Chondrocyte (in vitro differentiated cells): ENCODE data around the gene ALOX15B. TPM values are rescaled to one million over a fixed set of nuclear protein-coding genes. Genes with fewer than 3 reads are reported as not detected.
A peak's percentile ranks its signal among the peaks of the same experiment; 100 is the strongest.

ENCODE experiments used
- DNase-seq: peaks from one replicate; pipeline ENCODE4 v3.0.0; 2021; ENCODE audit warnings: mixed read lengths, low spot score
- H3K27ac Mint-ChIP-seq: one replicate; pipeline ENCODE4 v1.8.0; 2021; ENCODE audit warnings: mild to moderate bottlenecking, moderate library complexity, mixed read lengths; ENCODE audit not compliant: unreplicated experiment
- H3K27me3 Mint-ChIP-seq: 2 replicates; pipeline ENCODE4 v1.8.0; 2021; ENCODE audit warnings: low read depth, mixed read lengths
- H3K36me3 Mint-ChIP-seq: 2 replicates; pipeline ENCODE4 v1.8.0; 2021; ENCODE audit warnings: low read depth, mixed read lengths
- H3K4me1 Mint-ChIP-seq: 2 replicates; pipeline ENCODE4 v1.8.0; 2021; ENCODE audit warnings: low read depth, mild to moderate bottlenecking, mixed read lengths
- H3K4me3 Mint-ChIP-seq: one replicate; pipeline ENCODE4 v1.8.0; 2021; ENCODE audit warnings: mild to moderate bottlenecking, moderate library complexity, mixed read lengths; ENCODE audit not compliant: unreplicated experiment
- H3K9me3 Mint-ChIP-seq: 2 replicates; pipeline ENCODE4 v1.8.0; 2021; ENCODE audit warnings: low read depth, mixed read lengths
- CTCF ChIP-seq: fragments of 200-600 bp; sonication (generic); IDR thresholded peaks from 2 replicates; pipeline ENCODE4 v1.5.0; 2021; ENCODE audit warnings: antibody characterized with exemption, mild to moderate bottlenecking, moderate library complexity
- total RNA-seq: library from RNA; stranded (reverse); gene quantifications from 3 replicates; pipeline ENCODE4 v1.2.1, GENCODE V29; 2021

Gene ALOX15B
- total RNA-seq, 1 donor from 2014 or later = not detected

- DNase-seq = no peak
- Mint-ChIP-seq H3K36me3 (no peaks in the 10 kb centered on the region), H3K9me3 (no peaks in the 10 kb centered on the region), H3K4me3 (no peak overlapping the region), H3K27me3 (peaks cover 23% of the 10 kb centered on the region), H3K27ac (no peak overlapping the region), H3K4me1 (no peaks in the 10 kb centered on the region)
- TF ChIP-seq CTCF = no peak
Measured at GRCh38 chr17:7995724-7996123, 43.1 kb upstream of the ALOX15B start.

- DNase-seq = no peak
- Mint-ChIP-seq H3K27me3 (peaks cover 34% of the 10 kb centered on the region), H3K27ac (no peak overlapping the region), H3K4me3 (no peak overlapping the region), H3K9me3 (peaks cover 4% of the 10 kb centered on the region), H3K36me3 (peaks cover 3% of the 10 kb centered on the region), H3K4me1 (no peaks in the 10 kb centered on the region)
- peak; percentile 72 for TF ChIP-seq CTCF
Measured at GRCh38 chr17:7997186-7997585, 41.7 kb upstream of the ALOX15B start.

- peaks cover 39% of the 10 kb centered on the region for H3K27me3 Mint-ChIP-seq
Measured at GRCh38 chr17:8001976-8002720, 36.7 kb upstream of the ALOX15B start, which contains the start of gene GUCY2D. Gene GUCY2D (plus strand): TSS chr17:8002615. CDS start chr17:8003048, 433 bp downstream.

GRCh38 chr17:8002721-8003593, 35.9 kb upstream of the ALOX15B start:
- Mint-ChIP-seq H3K27me3 (peaks cover 42% of the 10 kb centered on the region), H3K27ac (no peak overlapping the region), H3K4me3 (no peak overlapping the region), H3K9me3 (peaks cover 4% of the 10 kb centered on the region), H3K36me3 (peaks cover 3% of the 10 kb centered on the region), H3K4me1 (no peaks in the 10 kb centered on the region)
- DNase-seq = no peak
- TF ChIP-seq CTCF = no peak

More at GRCh38 chr17:8001976-8002720, 36.7 kb upstream of the ALOX15B start, which contains the start of gene GUCY2D:
- TF ChIP-seq CTCF = no peak
- no peaks in the 10 kb centered on the region for H3K4me1 Mint-ChIP-seq
- no peak within 1 kb of the TSS for H3K4me3 Mint-ChIP-seq
- no peak for DNase-seq
- H3K36me3 Mint-ChIP-seq = peaks cover 3% of the 10 kb centered on the region
- peaks cover 4% of the 10 kb centered on the region for H3K9me3 Mint-ChIP-seq
- no peak within 1 kb of the TSS for H3K27ac Mint-ChIP-seq

GRCh38 chr17:8003594-8004181, 35.2 kb upstream of the ALOX15B start:
- no peak for DNase-seq
- Mint-ChIP-seq H3K36me3 (peaks cover 3% of the 10 kb centered on the region), H3K4me1 (no peaks in the 10 kb centered on the region), H3K27me3 (peaks cover 39% of the 10 kb centered on the region), H3K27ac (no peak overlapping the region), H3K4me3 (no peak overlapping the region), H3K9me3 (peaks cover 4% of the 10 kb centered on the region)
- no peak for TF ChIP-seq CTCF
